Hematopoietic multipotent progenitor cell treated with erythropoietin and hydrocortisone succinate and interleukin-3 and kit ligand, for 4 days (in vitro differentiated cells): Measurements from ENCODE around the gene RPS6KA2.
"Not testable (repeated sequence)": the region's sequence is repeated elsewhere in the genome, so short reads cannot be mapped to it uniquely, and the experiment has no call there.

ENCODE experiments used
- DNase-seq: peaks from one replicate; pipeline ENCODE4 v3.0.0-alpha.2; 2015

Gene RPS6KA2

DNA sequence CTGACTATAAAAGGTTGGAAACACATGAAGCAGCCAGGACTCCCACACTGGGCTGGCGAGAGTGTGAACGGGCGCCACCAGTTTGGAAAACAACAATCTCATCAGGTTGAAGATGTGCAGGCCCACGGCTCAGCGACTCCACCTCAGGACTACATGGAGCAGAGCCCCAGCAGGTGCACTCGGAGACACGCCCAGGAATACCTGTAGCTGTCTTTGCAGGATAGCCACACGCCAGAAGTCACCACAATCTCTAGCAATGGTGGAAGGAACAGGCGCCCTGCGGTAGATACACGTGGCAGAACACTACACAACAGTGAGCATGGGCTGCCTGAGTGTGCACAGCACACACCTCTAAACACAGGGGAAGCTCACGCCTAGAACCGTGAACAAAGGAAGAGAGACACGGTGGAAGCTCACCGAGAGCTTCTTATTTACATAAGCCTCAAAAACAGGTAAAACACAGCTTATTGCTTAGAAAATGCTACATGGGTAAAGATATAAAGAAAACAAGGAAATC lies 28.7 kb upstream of the RPS6KA2 start:
- no peak for DNase-seq

DNA sequence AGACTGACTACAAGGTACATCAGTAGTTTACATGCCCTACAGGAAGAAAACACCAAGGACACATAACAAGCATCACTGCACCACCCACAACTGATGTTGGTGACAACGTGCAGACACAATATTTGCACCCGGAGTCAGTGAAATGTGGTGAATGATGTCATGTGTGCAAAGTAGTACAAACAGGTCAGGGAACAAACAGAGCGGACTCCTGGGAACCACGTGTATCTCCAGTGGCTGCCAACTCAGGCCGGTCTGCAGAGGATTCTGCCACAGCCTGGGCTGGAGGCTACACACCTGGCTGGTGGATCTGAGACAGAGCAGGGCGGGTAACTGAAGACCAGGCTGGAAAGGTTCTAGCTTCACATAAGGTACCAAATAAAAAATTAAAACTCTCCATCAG lies 28.2 kb upstream of the RPS6KA2 start:
- DNase-seq: no peak

DNA sequence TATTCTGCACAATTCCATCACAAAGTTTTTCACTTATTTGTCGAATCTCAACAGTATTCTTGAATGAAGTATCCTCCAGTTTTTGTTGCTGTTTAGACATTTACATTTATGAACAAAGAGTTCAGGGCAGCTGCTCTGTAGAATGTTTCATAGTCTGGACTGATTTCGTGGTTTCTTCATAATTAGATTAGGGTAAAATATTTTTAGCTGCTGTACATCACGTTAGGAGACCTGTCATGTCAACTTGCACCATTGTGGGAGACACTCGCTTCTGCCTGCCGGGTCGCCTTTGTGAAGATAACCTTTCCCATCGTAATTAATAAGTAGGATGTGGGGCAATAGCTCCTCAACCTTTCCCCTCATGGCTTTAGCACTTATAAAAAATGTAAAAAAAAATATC lies 27.5 kb upstream of the RPS6KA2 start:
- no peak for DNase-seq

DNA sequence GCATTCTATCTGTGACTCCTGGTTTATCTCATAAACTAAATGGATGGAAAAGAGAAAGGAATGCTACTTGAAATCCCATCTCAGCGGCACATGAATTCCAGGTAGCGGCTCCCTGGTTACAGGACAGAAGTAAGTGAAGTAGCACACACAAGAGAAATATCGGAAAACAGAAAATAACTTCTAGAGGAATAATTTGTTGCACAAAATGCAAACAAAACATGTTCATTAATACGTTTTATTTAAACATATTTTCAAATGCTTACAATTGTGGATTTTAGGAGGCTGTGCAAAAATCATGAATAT lies 26.5 kb upstream of the RPS6KA2 start:
- DNase-seq: no peak

DNA sequence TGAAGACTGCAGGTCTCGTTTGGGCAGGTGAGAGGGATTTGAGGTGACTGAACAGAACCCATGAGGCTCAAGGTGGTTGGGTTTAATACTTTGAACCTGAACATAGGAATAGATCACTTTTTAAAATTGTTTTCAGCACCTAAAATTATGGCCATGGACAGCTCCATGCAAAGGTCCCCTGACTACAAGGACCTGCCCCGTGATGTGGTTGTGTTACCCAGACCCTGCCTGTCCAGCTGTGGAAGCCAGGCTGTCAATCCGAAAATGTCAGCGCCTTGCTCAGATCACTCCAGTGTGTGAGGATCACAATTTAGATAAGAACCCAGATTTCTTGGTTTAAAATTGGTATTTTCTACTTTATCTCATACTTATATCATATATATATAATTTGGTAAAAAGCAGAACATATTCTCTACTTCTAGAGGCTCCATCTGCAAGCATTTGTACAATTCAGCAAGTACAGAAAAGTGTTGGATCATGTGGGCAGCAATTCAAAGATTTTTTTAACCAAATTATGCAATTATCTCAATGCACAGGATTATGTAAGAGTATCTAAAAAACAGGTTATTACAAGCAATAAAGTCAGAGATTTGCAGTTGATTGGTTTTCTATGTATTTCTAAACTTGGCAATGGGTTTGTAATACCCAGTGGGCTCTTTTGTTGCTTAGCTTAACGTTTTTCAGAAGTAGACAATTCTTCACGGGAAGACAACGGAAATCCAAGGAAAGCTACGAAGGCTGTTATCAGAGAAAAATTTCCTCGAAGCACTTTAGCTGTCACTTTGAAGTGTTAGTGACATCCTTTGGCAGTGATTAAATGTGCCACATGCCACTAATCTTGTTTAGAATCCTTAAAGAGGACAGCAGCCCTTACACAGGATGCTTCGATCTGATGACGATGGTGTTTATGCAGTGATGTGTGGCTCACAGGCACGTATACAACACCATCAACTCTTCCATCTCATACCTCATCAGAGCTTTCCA lies 24.1 kb upstream of the RPS6KA2 start:
- DNase-seq: no peak

DNA sequence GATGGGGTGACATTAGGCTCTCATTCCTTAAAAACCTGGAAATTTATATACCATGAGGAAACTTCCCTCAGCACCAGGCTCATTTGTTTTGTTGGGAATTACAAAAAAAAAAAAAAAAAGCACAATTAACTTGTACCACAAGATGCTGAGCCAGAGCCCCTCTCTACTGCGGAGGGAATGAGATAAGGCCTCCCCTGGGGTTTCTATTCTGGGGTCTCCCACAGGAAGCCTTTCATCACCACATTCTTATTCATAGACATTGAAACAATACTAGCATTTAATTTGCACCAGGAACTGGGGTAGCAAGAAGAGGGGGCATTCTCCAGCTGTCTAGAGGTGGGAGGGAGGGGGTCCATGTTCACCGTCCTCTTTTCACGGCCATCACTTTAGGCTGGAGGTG lies 23.0 kb upstream of the RPS6KA2 start:
- DNase-seq: no peak

DNA sequence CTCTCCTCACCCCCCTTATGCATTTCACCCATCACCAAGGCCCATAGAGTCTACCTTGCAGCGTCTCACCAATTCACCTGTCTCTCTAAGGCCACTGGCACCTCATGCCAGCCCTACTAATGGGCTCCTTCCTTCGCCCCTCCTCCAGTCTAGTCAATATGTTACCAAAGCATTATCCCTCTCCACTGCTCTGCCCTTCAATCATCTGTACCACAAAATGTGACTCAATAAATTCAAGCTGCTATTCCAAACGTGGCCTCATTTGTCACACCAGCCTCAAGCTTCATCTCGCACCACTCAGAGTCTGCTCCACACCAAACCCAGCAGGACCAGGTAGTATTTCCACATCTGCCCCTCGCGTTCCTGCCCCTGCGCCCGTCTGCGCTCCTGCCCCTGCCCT lies 21.8 kb upstream of the RPS6KA2 start:
- DNase-seq: no peak

DNA sequence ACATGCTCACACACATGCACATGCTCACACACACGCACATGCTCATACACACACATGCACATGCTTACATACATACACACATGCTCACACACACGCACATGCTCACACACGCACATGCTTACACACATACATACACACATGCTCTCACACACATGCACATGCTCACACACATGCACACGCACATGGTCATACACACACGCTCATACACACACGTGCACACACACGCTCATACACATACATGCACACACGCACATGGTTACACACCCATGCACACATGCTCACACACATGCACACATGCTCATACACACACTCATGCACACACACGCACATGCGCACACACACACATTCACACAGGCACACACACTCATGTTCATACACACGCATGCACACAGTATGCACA lies 20.8 kb upstream of the RPS6KA2 start:
- DNase-seq: no peak

DNA sequence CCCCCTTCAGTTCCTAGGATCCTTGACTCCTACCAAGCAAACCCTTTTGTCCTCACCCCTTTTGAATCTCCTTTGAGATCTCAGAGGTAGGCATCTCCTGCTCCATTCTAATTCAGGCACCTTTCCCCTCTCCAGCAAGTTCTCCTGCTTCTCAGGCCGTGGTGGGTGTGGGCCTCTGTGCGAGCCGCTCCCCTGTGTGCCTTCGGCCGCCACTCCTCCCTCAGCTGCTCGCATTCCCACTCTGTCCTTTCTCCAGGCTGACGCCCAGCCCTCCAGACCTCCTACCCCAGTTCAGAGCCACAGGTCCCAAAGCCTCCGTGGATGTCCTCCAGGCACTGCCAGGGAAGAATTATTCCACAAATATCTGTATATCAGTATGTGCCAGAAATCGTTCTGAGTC lies 19.7 kb upstream of the RPS6KA2 start:
- DNase-seq: no peak

DNA sequence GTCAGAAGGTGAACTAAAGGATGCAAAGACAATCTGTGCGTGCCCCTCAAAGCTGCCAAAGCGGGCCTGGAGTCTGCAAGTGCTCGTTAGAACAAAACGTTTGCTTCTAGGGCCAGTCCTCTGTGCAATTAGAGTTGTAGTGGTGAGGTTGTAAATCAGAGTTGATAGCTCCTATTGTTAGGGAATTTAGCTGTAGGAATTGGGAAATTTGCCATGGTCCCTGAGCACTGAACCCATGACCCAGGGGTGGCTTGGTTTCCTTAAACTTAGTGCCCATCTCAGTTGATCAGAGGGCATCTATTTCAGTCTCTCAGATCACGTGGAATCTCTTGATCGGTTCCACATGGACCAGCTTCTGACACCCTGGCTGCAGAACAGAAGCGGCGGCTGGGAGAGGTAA lies 18.8 kb upstream of the RPS6KA2 start:
- DNase-seq: no peak

DNA sequence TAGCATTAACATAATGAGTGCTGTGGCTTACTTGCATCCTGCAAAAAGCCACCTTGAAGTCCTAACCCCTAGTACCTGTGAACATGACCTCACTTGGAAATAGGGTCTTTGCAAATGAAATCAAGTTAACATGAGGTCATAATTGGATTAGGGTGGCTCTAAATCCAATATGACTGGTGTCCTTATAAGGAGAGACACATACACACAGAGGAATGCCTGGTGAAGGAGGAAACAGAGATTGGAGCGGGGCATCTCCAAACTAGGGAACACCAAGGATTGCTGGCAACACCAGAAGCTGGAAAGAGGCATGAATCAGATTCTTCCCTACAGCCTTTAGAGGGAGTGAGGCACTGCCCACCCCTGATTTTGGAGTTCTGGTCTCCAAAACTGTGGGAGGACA lies 17.6 kb upstream of the RPS6KA2 start:
- no peak for DNase-seq

DNA sequence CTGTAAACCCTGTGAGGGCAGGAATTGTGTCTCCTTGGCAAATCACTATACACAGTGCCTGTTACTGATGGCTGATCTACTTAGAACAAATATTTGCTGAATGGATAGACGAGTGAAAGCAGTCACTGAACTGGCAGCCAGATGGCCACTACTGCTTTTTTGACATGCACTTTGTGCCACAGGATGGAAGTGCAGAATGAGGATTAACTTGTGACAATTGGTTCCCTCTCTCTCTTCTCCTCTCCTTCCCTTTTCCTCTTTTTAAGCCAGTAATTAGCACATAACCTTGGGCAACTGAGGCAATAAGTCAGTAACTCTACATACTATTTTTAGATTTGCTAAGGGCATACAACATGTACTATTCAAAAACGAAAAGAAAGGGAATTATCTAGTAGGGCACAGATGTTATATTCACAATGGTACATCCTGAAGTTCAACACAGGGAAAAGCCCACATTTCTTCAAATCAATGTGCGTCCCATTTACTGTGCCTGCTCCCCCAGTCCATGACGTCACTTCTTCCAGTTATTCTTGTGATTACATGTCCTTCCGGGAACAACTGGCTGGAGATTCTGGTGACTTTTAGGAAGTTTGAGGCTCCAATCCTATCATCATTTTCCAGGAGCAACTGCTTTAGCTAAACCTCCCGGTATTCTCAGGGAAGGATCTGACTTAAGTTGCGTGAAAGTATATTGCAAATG lies 17.0 kb upstream of the RPS6KA2 start:
- no peak for DNase-seq

DNA sequence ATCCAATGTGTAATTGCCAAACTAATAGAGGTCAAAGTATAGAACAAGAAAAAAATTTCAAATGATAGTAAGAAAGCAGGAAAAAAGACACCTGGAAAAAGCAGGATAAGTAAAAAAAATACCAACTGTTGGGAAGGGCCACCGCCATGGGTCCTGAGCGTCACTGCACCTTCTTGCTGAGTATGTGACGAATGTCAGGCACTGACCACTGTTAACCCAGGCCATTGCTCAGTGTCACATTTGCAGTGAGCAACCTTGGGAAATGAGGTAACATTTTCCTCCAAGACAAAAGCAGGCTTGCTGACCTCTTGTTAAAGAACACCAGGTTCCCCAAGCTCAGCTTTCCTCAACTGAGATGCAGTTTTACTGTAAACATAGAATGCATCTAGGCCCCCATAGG lies 15.6 kb upstream of the RPS6KA2 start:
- no peak for DNase-seq

DNA sequence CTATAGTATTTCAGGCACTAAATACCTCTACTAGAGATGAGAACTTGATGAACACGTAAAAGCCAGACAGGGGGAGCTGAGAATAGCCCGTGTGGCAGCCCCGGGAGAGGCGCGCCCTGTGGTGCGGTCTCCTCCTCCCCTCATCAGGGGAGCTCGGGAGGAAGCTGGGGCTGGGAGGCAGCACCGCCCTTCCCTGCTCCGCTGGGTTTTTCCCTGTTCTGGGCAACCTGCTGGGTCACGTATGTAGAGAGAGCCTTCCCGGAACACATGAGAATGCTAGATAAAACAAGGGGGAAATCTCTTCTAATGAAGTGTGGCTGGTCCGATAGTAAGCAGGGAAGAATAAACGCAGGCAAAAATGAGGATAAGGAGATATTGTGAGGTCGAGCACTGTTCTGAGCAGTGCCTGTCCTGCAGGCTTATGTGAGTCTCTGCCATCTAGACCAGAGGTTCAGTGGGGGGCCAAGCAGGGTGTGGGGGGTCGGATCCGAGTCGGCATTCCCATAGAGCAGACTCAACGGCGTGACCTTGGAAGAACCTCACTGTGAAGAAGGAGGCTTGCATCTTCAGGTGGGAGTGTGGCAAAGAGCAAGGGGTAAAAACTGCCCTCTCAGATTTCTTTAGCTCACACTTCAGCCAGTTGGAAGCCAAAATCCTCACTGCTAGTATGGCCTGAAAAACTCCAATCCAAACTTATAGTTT lies 13.4 kb upstream of the RPS6KA2 start:
- DNase-seq: peak; percentile 46

DNA sequence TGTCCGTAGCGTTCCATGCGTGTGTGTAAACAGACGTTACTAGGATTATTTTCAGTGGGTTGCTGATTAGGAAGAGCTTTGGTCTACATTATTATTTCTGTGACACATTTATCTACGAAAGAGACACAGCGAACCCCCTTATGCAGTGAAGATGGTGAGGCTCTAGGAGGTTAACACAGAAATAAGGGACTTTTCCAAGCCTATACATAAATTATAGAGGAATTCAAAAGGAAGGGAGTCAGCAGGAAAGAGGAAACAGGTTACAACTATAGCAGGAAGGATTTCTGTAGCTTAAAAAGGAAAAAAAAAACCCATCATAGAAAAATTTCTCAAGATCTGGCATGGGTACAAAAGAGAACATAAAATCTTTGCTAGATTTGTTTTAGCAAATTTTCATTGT lies 12.9 kb upstream of the RPS6KA2 start:
- DNase-seq: no peak

DNA sequence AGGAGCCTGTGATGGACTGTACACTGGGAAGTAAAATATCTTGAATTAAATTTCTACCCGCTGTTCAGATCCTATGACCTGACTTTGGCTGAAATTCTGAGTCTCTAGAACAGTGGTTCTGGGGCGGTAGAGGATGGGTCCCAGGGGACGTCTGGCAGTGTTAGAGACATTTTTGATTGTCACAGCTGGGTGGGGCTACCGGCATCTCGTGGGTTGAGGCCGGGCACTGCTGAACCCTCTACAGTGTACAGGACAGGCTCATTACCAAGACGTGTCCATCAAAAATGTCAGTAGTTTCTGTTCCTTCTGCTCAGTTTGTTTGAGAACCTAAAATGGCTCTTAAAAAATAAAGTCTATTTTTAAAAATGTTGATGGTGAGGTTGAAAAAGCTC lies 11.5 kb upstream of the RPS6KA2 start:
- no peak for DNase-seq

DNA sequence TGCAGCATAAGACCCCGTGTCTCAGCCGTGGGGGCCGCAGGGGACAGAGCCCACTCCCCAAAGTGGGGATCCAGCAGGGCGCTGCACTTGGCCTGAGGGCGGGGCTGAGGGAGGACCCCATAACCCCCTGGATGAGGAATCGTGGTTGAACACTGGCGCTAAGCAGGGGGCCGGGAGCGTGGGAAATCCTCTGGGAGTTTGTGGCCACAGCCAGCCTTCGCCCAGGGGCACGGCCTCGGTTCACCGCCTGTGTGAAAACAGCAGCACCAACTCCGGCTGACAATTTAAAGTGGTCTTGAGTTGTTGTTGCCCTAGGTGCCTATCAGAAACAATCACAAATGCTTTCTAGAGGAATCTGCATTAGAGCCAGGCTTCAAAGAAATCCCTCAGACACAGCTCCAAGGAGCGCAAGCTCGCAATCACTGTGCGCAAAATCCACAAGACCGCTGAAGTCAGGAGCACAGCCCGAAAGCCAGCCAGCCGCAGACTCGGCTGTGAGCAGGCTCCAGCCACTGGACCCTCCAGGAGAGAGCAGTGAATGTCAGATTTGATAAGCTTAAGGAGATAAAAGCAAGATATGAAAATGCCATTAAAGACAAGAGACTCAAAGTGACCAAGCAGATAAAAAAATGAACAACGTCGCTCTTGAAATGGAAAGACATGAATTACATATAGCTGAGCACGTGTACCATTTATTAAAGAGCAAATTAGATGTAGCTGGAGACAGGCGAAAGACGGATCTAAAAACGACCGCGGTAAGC lies 10.9 kb upstream of the RPS6KA2 start:
- no peak for DNase-seq

DNA sequence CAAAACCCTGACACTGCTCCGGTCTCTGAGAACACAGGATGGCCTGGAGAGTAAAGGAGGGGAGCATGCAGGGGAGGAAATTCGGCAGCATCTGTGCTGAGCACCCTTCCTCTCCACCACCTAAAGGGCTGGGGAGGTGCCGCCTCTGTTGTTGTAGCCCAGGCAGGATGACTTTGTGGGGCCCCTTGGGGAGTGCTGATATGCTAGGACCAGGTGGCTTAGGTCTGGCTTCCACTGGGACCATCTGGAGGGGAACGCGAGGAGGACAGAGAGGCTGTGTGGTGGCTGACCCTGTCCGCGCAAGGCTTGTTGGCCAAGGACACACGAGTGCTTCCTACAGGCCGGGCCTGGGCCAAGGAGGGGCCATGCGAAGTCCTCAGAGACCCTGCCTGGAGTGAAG lies 9.9 kb upstream of the RPS6KA2 start:
- no peak for DNase-seq

DNA sequence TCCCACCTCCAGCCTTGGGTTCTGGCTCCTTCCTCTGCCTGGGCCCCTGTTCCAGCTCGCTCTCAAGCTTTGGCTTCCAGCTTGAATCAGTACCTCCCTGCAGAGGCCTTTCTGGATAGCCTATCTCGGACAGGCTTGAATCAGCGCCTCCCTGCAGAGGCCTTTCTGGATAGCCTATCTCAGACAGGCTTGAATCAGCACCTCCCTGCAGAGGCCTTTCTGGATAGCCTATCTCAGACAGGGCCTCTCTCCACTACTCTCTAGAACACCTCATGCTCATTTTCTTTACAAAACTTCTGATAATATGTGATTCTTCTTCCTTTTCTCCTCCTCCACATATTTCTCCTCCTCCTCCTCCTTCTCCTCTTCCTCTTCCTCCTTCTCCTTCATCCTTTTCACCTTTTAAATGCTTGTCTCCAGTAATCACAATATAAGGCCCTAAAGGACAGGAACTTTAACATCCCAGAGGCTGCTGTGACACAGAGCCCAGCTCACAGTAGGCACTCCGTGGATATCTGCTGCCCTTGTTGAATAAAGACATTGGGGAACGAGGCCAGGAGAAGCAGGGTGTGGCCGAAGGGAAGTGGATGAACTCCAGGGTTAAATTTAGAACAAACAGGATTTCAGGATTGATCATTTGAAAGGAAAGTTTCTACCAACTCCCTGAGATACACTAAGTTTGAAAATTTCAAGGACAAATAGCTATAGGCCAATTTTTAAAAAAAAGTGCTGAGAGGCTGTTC lies 9.3 kb upstream of the RPS6KA2 start:
- DNase-seq: no peak

DNA sequence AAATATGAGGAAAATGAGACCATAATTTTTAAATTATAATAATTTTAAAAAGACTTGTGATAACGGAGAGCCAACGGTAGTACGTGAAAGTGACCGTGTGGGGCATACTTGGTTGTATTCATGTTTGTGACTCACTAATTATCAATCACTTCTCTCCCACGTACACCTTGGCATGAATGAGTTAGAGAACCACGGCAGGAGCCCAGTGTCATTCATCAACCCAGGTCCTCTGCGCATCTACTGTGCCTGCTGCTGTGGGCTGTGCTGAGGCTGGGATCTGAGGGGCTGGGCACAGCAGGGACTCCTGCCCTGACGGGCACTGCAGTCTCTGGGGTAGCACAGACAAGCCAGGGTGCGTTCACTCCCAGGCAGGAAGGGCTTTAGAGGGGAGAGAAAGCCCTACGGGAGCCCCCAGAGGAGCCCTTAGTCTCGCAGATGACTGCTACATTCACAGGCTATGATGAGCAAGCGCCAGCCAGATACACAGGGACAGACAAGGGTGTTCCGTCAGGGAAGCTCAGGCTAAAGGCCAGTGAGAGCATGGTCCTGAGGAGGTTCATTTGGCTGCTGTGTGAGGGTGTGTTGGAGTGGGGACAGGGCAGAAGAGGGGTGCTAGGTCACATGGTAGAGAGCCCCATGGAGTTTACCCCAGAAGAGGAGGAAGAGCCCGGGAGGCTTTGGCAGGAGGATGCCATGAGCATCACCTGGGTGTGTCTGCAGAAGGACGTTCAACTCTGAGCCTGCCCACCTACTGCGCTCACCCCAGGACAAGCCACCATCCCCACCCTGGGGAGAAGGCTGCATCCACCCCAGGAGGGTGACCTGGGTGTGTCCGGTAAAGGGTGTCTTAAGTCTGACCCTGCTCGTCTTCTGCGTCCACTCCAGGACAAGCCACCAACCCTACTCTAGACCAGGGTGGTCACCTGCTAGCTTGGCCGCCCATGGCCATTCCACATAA lies 8.2 kb upstream of the RPS6KA2 start:
- no peak for DNase-seq

DNA sequence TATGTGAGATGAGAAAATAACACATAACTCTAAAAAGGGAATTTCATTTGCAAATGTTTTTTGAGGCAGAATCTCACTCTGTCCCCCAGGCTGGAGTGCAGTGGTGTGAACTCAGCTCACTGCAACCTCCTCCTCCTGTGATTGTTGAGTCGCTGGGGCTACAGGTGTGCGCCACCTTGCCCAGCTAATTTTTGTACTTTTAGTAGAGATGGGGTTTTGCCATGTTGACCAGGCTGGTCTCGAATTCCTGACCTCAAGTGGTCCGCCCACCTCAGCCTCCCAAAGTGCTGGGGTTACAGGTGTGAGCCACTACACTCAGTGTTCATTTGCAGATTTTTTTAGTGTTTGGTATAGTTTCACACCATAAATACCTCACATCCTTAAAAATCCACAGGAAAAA lies 7.5 kb upstream of the RPS6KA2 start:
- DNase-seq: not testable (repeated sequence)
